Upper lobe of left lung (tissue), 4 donors: ENCODE results near the gene SST.

ENCODE experiments used
- EP300 ChIP-seq, 4 donors: sonication (generic); formaldehyde crosslinking; IDR thresholded peaks; one replicate each; pipeline ENCODE4 v1.5.1; 2017; ENCODE audit warnings: antibody characterized with exemption in 4 of 4, control low read depth in 2 of 4
- POLR2A ChIP-seq, 4 donors: fragments of 450-650 bp; IDR thresholded peaks; one replicate each; pipeline ENCODE4 v1.5.1; 2016 to 2017; ENCODE audit warnings: antibody characterized with exemption in 4 of 4, mild to moderate bottlenecking in 2 of 4
- TF ChIP-seq, protein P1 (sequence below), 6 experiments: fragments of 450-650 bp in 4 of 6; fragments of 200-600 bp in 2 of 6; sonication (generic) in 2 of 6; IDR thresholded peaks; one replicate each; pipeline ENCODE4 v1.5.1; 2016 to 2019; ENCODE audit warnings: antibody characterized with exemption in 6 of 6

DNA sequence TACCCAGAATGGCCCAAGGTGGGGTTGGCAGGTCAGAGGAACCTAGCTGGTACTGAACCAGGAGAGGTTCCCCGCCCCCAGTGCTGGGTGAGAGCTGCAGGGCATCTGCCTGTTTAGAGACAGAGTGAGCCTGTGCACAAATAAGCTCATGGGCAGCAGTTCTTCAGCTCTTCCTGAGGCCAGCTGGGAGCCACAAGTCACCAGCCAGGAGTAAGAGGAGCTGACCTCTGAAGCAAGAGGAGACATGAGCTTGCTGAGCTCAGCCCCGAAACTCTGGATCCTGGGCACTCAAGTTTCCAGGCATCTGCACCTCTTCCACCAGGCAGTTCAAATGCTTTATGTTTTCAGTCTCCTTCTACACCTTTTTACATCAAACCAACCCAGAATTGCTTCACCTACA, 30.1 kb upstream of the SST start:
- no peak for TF ChIP-seq POLR2A (IDR thresholded peaks at IDR 0.05)
- TF ChIP-seq, protein P1, sequence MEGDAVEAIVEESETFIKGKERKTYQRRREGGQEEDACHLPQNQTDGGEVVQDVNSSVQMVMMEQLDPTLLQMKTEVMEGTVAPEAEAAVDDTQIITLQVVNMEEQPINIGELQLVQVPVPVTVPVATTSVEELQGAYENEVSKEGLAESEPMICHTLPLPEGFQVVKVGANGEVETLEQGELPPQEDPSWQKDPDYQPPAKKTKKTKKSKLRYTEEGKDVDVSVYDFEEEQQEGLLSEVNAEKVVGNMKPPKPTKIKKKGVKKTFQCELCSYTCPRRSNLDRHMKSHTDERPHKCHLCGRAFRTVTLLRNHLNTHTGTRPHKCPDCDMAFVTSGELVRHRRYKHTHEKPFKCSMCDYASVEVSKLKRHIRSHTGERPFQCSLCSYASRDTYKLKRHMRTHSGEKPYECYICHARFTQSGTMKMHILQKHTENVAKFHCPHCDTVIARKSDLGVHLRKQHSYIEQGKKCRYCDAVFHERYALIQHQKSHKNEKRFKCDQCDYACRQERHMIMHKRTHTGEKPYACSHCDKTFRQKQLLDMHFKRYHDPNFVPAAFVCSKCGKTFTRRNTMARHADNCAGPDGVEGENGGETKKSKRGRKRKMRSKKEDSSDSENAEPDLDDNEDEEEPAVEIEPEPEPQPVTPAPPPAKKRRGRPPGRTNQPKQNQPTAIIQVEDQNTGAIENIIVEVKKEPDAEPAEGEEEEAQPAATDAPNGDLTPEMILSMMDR (IDR thresholded peaks at IDR 0.05), result no peak
- no peak for TF ChIP-seq EP300 (IDR thresholded peaks at IDR 0.05)
